OCI-LY3 (cell line): Measurements from ENCODE around the gene STIMATE.

Source experiments
- H2AFZ ChIP-seq: fragments of 200-600, 300-600 bp; shearing (Covaris generic); 2 replicates; pipeline ENCODE4 v1.6.0; 2014; ENCODE audit warnings: antibody characterized with exemption, low read depth, low read length
- H3K27ac ChIP-seq: fragments of 200-600, 300-600 bp; sonication (generic); 2 replicates; pipeline ENCODE4 v1.5.1; 2014; ENCODE audit warnings: mild to moderate bottlenecking, low read length, moderate library complexity, mixed read lengths
- H3K27me3 ChIP-seq: fragments of 200-600, 300-600 bp; sonication (generic); 2 replicates; pipeline ENCODE4 v1.6.1; 2014; ENCODE audit warnings: low read depth, low read length, mixed read lengths
- H3K36me3 ChIP-seq: fragments of 200-600, 300-600 bp; sonication (generic); replicated peaks from 2 replicates; pipeline ENCODE3; 2014; ENCODE audit warnings: low read depth, low read length, mixed read lengths
- H3K4me1 ChIP-seq: fragments of 300-600, 200-600 bp; sonication (generic); 2 replicates; pipeline ENCODE4 v1.6.1; 2014; ENCODE audit warnings: low read length, mixed read lengths
- H3K4me2 ChIP-seq: fragments of 200-600, 300-600 bp; sonication (generic); 2 replicates; pipeline ENCODE4 v1.6.1; 2014; ENCODE audit warnings: low read length, mixed read lengths
- H3K4me3 ChIP-seq: fragments of 300-600, 200-600 bp; sonication (generic); 2 replicates; pipeline ENCODE4 v1.5.1; 2014; ENCODE audit warnings: antibody characterized with exemption, mild to moderate bottlenecking, low read length, moderate library complexity
- H3K79me2 ChIP-seq: fragments of 300-600, 200-600 bp; shearing (Covaris generic); 2 replicates; pipeline ENCODE4 v1.6.1; 2014; ENCODE audit warnings: mild to moderate bottlenecking, low read length, mixed read lengths
- H3K9ac ChIP-seq: fragments of 300-600, 200-600 bp; shearing (Covaris generic); 2 replicates; pipeline ENCODE4 v1.6.0; 2014; ENCODE audit warnings: mild to moderate bottlenecking, low read length, moderate library complexity
- H3K9me3 ChIP-seq: fragments of 200-600, 300-600 bp; shearing (Covaris generic); 2 replicates; pipeline ENCODE4 v1.6.1; 2014; ENCODE audit warnings: low read length, mixed read lengths; ENCODE audit not compliant: insufficient read depth
- H4K20me1 ChIP-seq: fragments of 200-600, 300-600 bp; sonication (generic); 2 replicates; pipeline ENCODE4 v1.6.1; 2016; ENCODE audit warnings: low read length, mixed read lengths; ENCODE audit not compliant: insufficient read depth
- CTCF ChIP-seq: fragments of 200-600, 300-600 bp; sonication (generic); IDR thresholded peaks from 2 replicates; pipeline ENCODE4 v1.5.1; 2014; ENCODE audit warnings: antibody characterized with exemption, low read length, low read depth
- EZH2phosphoT487 ChIP-seq: fragments of 200-600 bp; shearing (Covaris generic); IDR thresholded peaks from 2 replicates; pipeline ENCODE4 v1.6.1; 2018; ENCODE audit warnings: antibody characterized with exemption, mixed run types, low read depth

The STIMATE gene

GRCh38 chr3:52895418-52895817 is 1.9 kb downstream of the STIMATE start:
- peaks cover 9% of the 10 kb centered on the region; the same call in 1 of the 2 replicates for H3K79me2 ChIP-seq
- no peak overlapping the region for H3K4me2 ChIP-seq
- no peak for TF ChIP-seq EZH2phosphoT487
- no peak for TF ChIP-seq CTCF
- H3K4me1 ChIP-seq, result peaks cover 29% of the 10 kb centered on the region
- no peak overlapping the region for H2AFZ ChIP-seq
- H3K9ac ChIP-seq, result no peak overlapping the region
- no peaks in the 10 kb centered on the region for H4K20me1 ChIP-seq
- H3K27me3 ChIP-seq, result no peaks in the 10 kb centered on the region
- no peaks in the 10 kb centered on the region for H3K9me3 ChIP-seq
- H3K27ac ChIP-seq, result no peak overlapping the region
- no peaks in the 10 kb centered on the region for H3K36me3 ChIP-seq
- no peak overlapping the region for H3K4me3 ChIP-seq

GRCh38 chr3:52894756-52895155 is 2.6 kb downstream of the STIMATE start:
- no peak overlapping the region for H3K9ac ChIP-seq

GRCh38 chr3:52893723-52894122 is 3.6 kb downstream of the STIMATE start:
- Histone ChIP-seq H3K27me3 (no peaks in the 10 kb centered on the region), H3K27ac (no peak overlapping the region), H3K9ac (no peak overlapping the region), H3K4me2 (no peak overlapping the region), H3K36me3 (no peaks in the 10 kb centered on the region), H3K9me3 (no peaks in the 10 kb centered on the region), H3K79me2 (peaks cover 9% of the 10 kb centered on the region; the same call in 1 of the 2 replicates), H4K20me1 (no peaks in the 10 kb centered on the region), H3K4me1 (peaks cover 29% of the 10 kb centered on the region), H2AFZ (no peak overlapping the region), H3K4me3 (no peak overlapping the region)
- no peak for TF ChIP-seq CTCF
- no peak for TF ChIP-seq EZH2phosphoT487

More at GRCh38 chr3:52894756-52895155, 2.6 kb downstream of the STIMATE start:
- H3K4me1 ChIP-seq, result peaks cover 29% of the 10 kb centered on the region
- H2AFZ ChIP-seq, result no peak overlapping the region
- no peak overlapping the region for H3K27ac ChIP-seq
- H3K4me3 ChIP-seq, result no peak overlapping the region
- TF ChIP-seq EZH2phosphoT487, result no peak
- no peak for TF ChIP-seq CTCF
- H3K79me2 ChIP-seq, result peaks cover 9% of the 10 kb centered on the region; the same call in 1 of the 2 replicates
- no peaks in the 10 kb centered on the region for H4K20me1 ChIP-seq
- H3K9me3 ChIP-seq, result no peaks in the 10 kb centered on the region
- no peak overlapping the region for H3K4me2 ChIP-seq
- H3K27me3 ChIP-seq, result no peaks in the 10 kb centered on the region
- no peaks in the 10 kb centered on the region for H3K36me3 ChIP-seq

- H3K27me3 ChIP-seq, result no peaks in the 10 kb centered on the region
- TF ChIP-seq EZH2phosphoT487 (no peak), CTCF (peak; percentile 45)
- peaks cover 9% of the 10 kb centered on the region; the same call in 1 of the 2 replicates for H3K79me2 ChIP-seq
- peak overlapping the region; percentile 73 for H3K4me2 ChIP-seq
- peaks cover 27% of the 10 kb centered on the region for H3K4me1 ChIP-seq
- H3K9ac ChIP-seq, result peak overlapping the region; percentile 38
- H2AFZ ChIP-seq, result peak overlapping the region; percentile 80
- H3K27ac ChIP-seq, result no peak overlapping the region
- peak overlapping the region; percentile 66 for H3K4me3 ChIP-seq
- H4K20me1 ChIP-seq, result no peaks in the 10 kb centered on the region
- no peaks in the 10 kb centered on the region for H3K9me3 ChIP-seq
- no peaks in the 10 kb centered on the region for H3K36me3 ChIP-seq
Measured at GRCh38 chr3:52892625-52893311, 4.6 kb downstream of the STIMATE start.
